H1 (cell line): ENCODE measurements around the gene NETO1. TPM values are rescaled to one million over a fixed set of nuclear protein-coding genes. Genes with fewer than 3 reads are reported as not detected.

Experiments
- CTCF ChIA-PET: fragments of 300-600 bp; sonication (Branson Sonifier 250); formaldehyde crosslinking; loops from one replicate; lab custom pipeline; 2021; ENCODE audit not compliant: partially characterized antibody; lab: Charles Lee
- POLR2A ChIA-PET: fragments of 300-600 bp; sonication (Branson Sonifier 250); formaldehyde crosslinking; loops from one replicate; lab custom pipeline; 2021; ENCODE audit warnings: inconsistent platforms; ENCODE audit not compliant: partially characterized antibody; lab: Charles Lee
- DNase-seq, 2 experiments: peaks; one replicate each; pipeline versions ENCODE4 v3.0.0 to v3.0.0-alpha.2; 2010 to 2022; ENCODE audit warnings: low spot score in 2 of 2, low read depth in 1 of 2, mixed read lengths in 1 of 2
- FAIRE-seq: peaks from 2 replicates; lab custom pipeline; 2011; peaks lifted over from hg19 to GRCh38; lab: Jason Lieb, UNC
- H2AFZ ChIP-seq: 2 replicates; pipeline ENCODE4 v1.8.1; 2012; ENCODE audit warnings: low read length, inconsistent platforms
- H2AK5ac ChIP-seq: 2 replicates; pipeline ENCODE4 v1.6.1; 2013; ENCODE audit warnings: low read depth, low read length
- H2BK120ac ChIP-seq: replicated peaks from 2 replicates; pipeline ENCODE3; 2013; ENCODE audit warnings: low read depth, low read length, inconsistent platforms
- H2BK12ac ChIP-seq: 2 replicates; pipeline ENCODE4 v1.6.1; 2013; ENCODE audit warnings: low read depth, low read length
- H2BK15ac ChIP-seq: 2 replicates; pipeline ENCODE4 v1.6.1; 2013; ENCODE audit warnings: low read length
- H2BK20ac ChIP-seq: 2 replicates; pipeline ENCODE4 v1.6.1; 2013; ENCODE audit warnings: low read length
- H2BK5ac ChIP-seq: 2 replicates; pipeline ENCODE4 v1.6.1; 2013; ENCODE audit warnings: low read depth, low read length
- H3K14ac ChIP-seq: 2 replicates; pipeline ENCODE4 v1.6.1; 2013; ENCODE audit warnings: inconsistent platforms; ENCODE audit not compliant: insufficient read length
- H3K18ac ChIP-seq: 2 replicates; pipeline ENCODE4 v1.6.1; 2013; ENCODE audit warnings: low read length; ENCODE audit errors: extremely low read depth
- H3K23ac ChIP-seq: 2 replicates; pipeline ENCODE4 v1.6.1; 2013; ENCODE audit warnings: inconsistent platforms; ENCODE audit not compliant: insufficient read length
- H3K23me2 ChIP-seq: 2 replicates; pipeline ENCODE4 v1.6.1; 2013; ENCODE audit warnings: low read depth, low read length
- H3K27ac ChIP-seq: 2 replicates; pipeline ENCODE4 v1.6.1; 2011; ENCODE audit warnings: low read depth, low read length, inconsistent platforms
- H3K27me3 ChIP-seq, 4 experiments: replicated peaks in 1 of 4; 1 replicate in 1 of 4; 2 replicates in 3 of 4; pipeline versions ENCODE4 v1.6.1 to v1.8.1; 2011 to 2013; ENCODE audit warnings: low read length in 3 of 4, mild to moderate bottlenecking in 3 of 4, inconsistent platforms in 2 of 4, mixed read lengths in 2 of 4, moderate library complexity in 1 of 4; ENCODE audit not compliant: control insufficient read depth in 3 of 4, insufficient read depth in 3 of 4; ENCODE audit errors: extremely low read depth in 1 of 4
- H3K36me3 ChIP-seq, 4 experiments: 2 replicates each; pipeline versions ENCODE4 v1.6.1 to v1.8.1; 2011 to 2013; ENCODE audit warnings: mild to moderate bottlenecking in 4 of 4, low read length in 3 of 4, moderate library complexity in 2 of 4, control low read depth in 1 of 4, inconsistent platforms in 1 of 4; ENCODE audit not compliant: insufficient read depth in 4 of 4, control insufficient read depth in 2 of 4
- H3K4ac ChIP-seq: replicated peaks from 2 replicates; pipeline ENCODE3; 2013; ENCODE audit warnings: low read length, low read depth, mixed read lengths, inconsistent platforms; ENCODE audit not compliant: insufficient read length
- H3K4me1 ChIP-seq, 4 experiments: replicated peaks in 1 of 4; 1 replicate in 1 of 4; 2 replicates in 3 of 4; pipeline versions ENCODE4 v1.6.1 to v1.8.1; 2011 to 2013; ENCODE audit warnings: low read length in 3 of 4, inconsistent platforms in 2 of 4, mixed read lengths in 1 of 4; ENCODE audit not compliant: insufficient read depth in 4 of 4, control insufficient read depth in 3 of 4
- H3K4me2 ChIP-seq, 2 experiments: 2 replicates each; pipeline versions ENCODE4 v1.6.1 to v1.8.1; 2011 to 2013; ENCODE audit warnings: low read depth in 2 of 2, low read length in 2 of 2, control low read depth in 1 of 2, inconsistent platforms in 1 of 2, mild to moderate bottlenecking in 1 of 2; ENCODE audit not compliant: insufficient read depth in 1 of 2
- H3K4me3 ChIP-seq, 4 experiments: fragments of 200-600, 300-600 bp in 1 of 4; sonication (generic), shearing (Covaris generic), sonication (Bioruptor Twin) in 1 of 4; 2 replicates each; pipeline versions ENCODE4 v1.5.1 to v1.8.1; 2011 to 2016; ENCODE audit warnings: low read length in 4 of 4, low read depth in 3 of 4, control low read depth in 2 of 4, inconsistent platforms in 2 of 4, mild to moderate bottlenecking in 2 of 4, mixed read lengths in 1 of 4, moderate library complexity in 1 of 4; ENCODE audit not compliant: insufficient read depth in 2 of 4; ENCODE audit errors: extremely low read depth in 1 of 4
- H3K56ac ChIP-seq: replicated peaks from 2 replicates; pipeline ENCODE3; 2013; ENCODE audit warnings: low read depth, mild to moderate bottlenecking, mixed read lengths, low read length, inconsistent platforms; ENCODE audit not compliant: insufficient read length
- H3K79me1 ChIP-seq: 2 replicates; pipeline ENCODE4 v1.6.1; 2013; ENCODE audit warnings: low read depth, low read length, control low read depth
- H3K79me2 ChIP-seq, 2 experiments: 2 replicates each; pipeline versions ENCODE4 v1.6.1 to v1.8.1; 2012 to 2013; ENCODE audit warnings: low read length in 2 of 2, mild to moderate bottlenecking in 2 of 2, inconsistent platforms in 1 of 2; ENCODE audit not compliant: insufficient read depth in 2 of 2, control insufficient read depth in 1 of 2
- H3K9ac ChIP-seq, 4 experiments: replicated peaks in 1 of 4; 1 replicate in 1 of 4; 2 replicates in 3 of 4; pipeline versions ENCODE4 v1.6.1 to v1.8.1; 2011 to 2013; ENCODE audit warnings: low read depth in 3 of 4, low read length in 3 of 4, control low read depth in 2 of 4, mild to moderate bottlenecking in 2 of 4, moderate library complexity in 2 of 4, inconsistent platforms in 1 of 4; ENCODE audit errors: extremely low read depth in 1 of 4
- H3K9me3 ChIP-seq, 2 experiments: 2 replicates each; pipeline versions ENCODE4 v1.6.1 to v1.8.1; 2012 to 2013; ENCODE audit warnings: mild to moderate bottlenecking in 2 of 2, moderate library complexity in 2 of 2, control low read depth in 1 of 2, inconsistent platforms in 1 of 2, low read depth in 1 of 2, low read length in 1 of 2, mixed read lengths in 1 of 2; ENCODE audit not compliant: insufficient read depth in 2 of 2
- H4K20me1 ChIP-seq, 2 experiments: replicated peaks in 1 of 2; 2 replicates each; pipeline versions ENCODE3 to v1.8.1; 2011 to 2013; ENCODE audit warnings: inconsistent platforms in 2 of 2, low read length in 2 of 2, mild to moderate bottlenecking in 1 of 2; ENCODE audit not compliant: insufficient read depth in 2 of 2, control insufficient read depth in 1 of 2
- H4K5ac ChIP-seq: 2 replicates; pipeline ENCODE4 v1.6.1; 2013; ENCODE audit warnings: low read length, low read depth, mixed read lengths, inconsistent platforms; ENCODE audit not compliant: insufficient read length
- H4K8ac ChIP-seq: 2 replicates; pipeline ENCODE4 v1.8.0; 2013; ENCODE audit warnings: mild to moderate bottlenecking, moderate library complexity, low read length, inconsistent platforms; ENCODE audit not compliant: insufficient read depth; ENCODE audit errors: extremely low read depth
- H4K91ac ChIP-seq: replicated peaks from 2 replicates; pipeline ENCODE3; 2013; ENCODE audit warnings: low read length, mixed read lengths, inconsistent platforms; ENCODE audit not compliant: insufficient read length
- RXRA ChIP-seq: IDR thresholded peaks from 2 replicates; pipeline ENCODE4 v1.6.1; 2011; ENCODE audit warnings: low read depth, mild to moderate bottlenecking, low read length, moderate library complexity; ENCODE audit not compliant: insufficient read depth
- SUZ12 ChIP-seq: fragments of 200-600 bp; sonication (generic); IDR thresholded peaks from 2 replicates; pipeline ENCODE4 v1.6.1; 2012; ENCODE audit warnings: mild to moderate bottlenecking, inconsistent platforms, low read length, moderate library complexity, mixed read lengths
- ZNF274 ChIP-seq: IDR thresholded peaks from 2 replicates; pipeline ENCODE4 v1.7.0; 2012; ENCODE audit warnings: low read length, borderline replicate concordance; ENCODE audit errors: extremely low read depth
- WGBS, 2 experiments: shearing (Covaris generic) in 1 of 2; methylation state at CpG; one replicate each; pipeline versions ENCODE4 v1.1.6 to v1.1.7; 2013 to 2015; ENCODE audit warnings: low lambda C conversion rate in 2 of 2, mixed read lengths in 2 of 2, inconsistent platforms in 1 of 2, low coverage in 1 of 2, missing lambda C conversion rate in 1 of 2; ENCODE audit not compliant: insufficient replicate concordance in 2 of 2, insufficient coverage in 1 of 2, insufficient read length in 1 of 2; ENCODE audit errors: extremely low coverage in 1 of 2, missing lambda C conversion rate in 1 of 2; 5-methylcytosine and 5-hydroxymethylcytosine counted together
- polyA plus RNA-seq, 7 experiments: library from polyadenylated mRNA; depleted of rRNA in 3 of 7; stranded (reverse) in 5 of 7; unstranded in 2 of 7; fragments of >200 nt in 5 of 7; fragments of 200-250 nt in 2 of 7; gene quantifications; 1 replicate in 5 of 7; 2 replicates in 1 of 7; 4 replicates in 1 of 7; pipeline versions ENCODE4 v1.2.1 to v1.2.3, GENCODE V29; 2011 to 2013; ENCODE audit warnings: missing spikeins in 2 of 7, mixed read lengths in 2 of 7
- total RNA-seq: library from RNA; stranded (reverse); fragmentation: NEBNext Ultra II Directional; extraction: Animal tissue kit (Norgen Biotek cat#: 25700); gene quantifications from 2 replicates; pipeline ENCODE4 v1.2.1, GENCODE V29; 2021

The NETO1 gene
- total and polyA plus RNA-seq, 2 of the 8 experiments (the other 6 are each of a cell fraction or from before 2014, with no cell fraction given): 3.0 to 19.3 TPM

GRCh38 chr18:72848503-72849237, 19.1 kb downstream of the NETO1 start:
- H2AK5ac ChIP-seq: no peak overlapping the region
- no peaks in the 10 kb centered on the region for H4K20me1 ChIP-seq
- no peaks in the 10 kb centered on the region for H3K9me3 ChIP-seq
- H4K8ac ChIP-seq: no peak overlapping the region
- no peaks in the 10 kb centered on the region; the same call in 1 of the 2 replicates for H3K79me1 ChIP-seq
- no peak overlapping the region for H3K23ac ChIP-seq
- no peak overlapping the region for H3K18ac ChIP-seq
- H3K36me3 ChIP-seq: no peaks in the 10 kb centered on the region; a peak in 1 of 8 replicates
- 69% methylated on average over 1 of the region's 1 CpG; no CpG with 5 or more reads in 1 of the 2 experiments for WGBS, 2 experiments
- no peak overlapping the region for H2BK120ac ChIP-seq
- FAIRE-seq (no peak), DNase-seq (no peak)
- no peak overlapping the region for H3K9ac ChIP-seq
- H3K14ac ChIP-seq: no peak overlapping the region
- no peaks in the 10 kb centered on the region for H3K79me2 ChIP-seq
- H3K27me3 ChIP-seq: no peaks in the 10 kb centered on the region
- H4K91ac ChIP-seq: no peak overlapping the region
- H3K4me1 ChIP-seq: peaks cover 0 to 7% (median 3%) of the 10 kb centered on the region in 4 experiments; a peak in 4 of 7 replicates
- H3K4me2 ChIP-seq: no peak overlapping the region
- no peak overlapping the region for H2BK15ac ChIP-seq
- no peak overlapping the region for H2BK5ac ChIP-seq
- H3K23me2 ChIP-seq: no peaks in the 10 kb centered on the region
- H2AFZ ChIP-seq: no peak overlapping the region
- no peak overlapping the region for H2BK12ac ChIP-seq
- no peak overlapping the region for H3K4me3 ChIP-seq
- no peak overlapping the region for H2BK20ac ChIP-seq
- H3K56ac ChIP-seq: no peak overlapping the region
- CTCF ChIA-PET: interaction anchor here (1.0 to 1.5 kb wide), 2 partner anchors 9 to 21 kb away, joined by 3 to 4 read pairs; no protein-coding TSS in a partner anchor
- H3K4ac ChIP-seq: no peak overlapping the region
- no peak overlapping the region for H3K27ac ChIP-seq
- H4K5ac ChIP-seq: no peak overlapping the region
- POLR2A ChIA-PET: interaction anchor here (1.6 kb wide), 1 partner anchor 11 kb away, joined by 5 read pairs; no protein-coding TSS in a partner anchor
- TF ChIP-seq ZNF274 (no peak), SUZ12 (no peak), RXRA (no peak)
